H1 (cell line): ENCODE data around the gene ICAM2. TPM values are rescaled to one million over a fixed set of nuclear protein-coding genes. Genes with fewer than 3 reads are reported as not detected.

Experiments
- CHD2 ChIP-seq: IDR thresholded peaks from 2 replicates; pipeline ENCODE4 v1.6.1; 2012; ENCODE audit warnings: low read length, improper control_type of control experiment
- KDM4A ChIP-seq: IDR thresholded peaks from one replicate; pipeline ENCODE4 v1.7.1; 2012; ENCODE audit warnings: low read depth, mild to moderate bottlenecking, moderate library complexity, low read length, inconsistent platforms; ENCODE audit not compliant: severe bottlenecking
- KDM5A ChIP-seq: fragments of 200-600 bp; IDR thresholded peaks from 2 replicates; pipeline ENCODE4 v1.7.1; 2012; ENCODE audit warnings: mild to moderate bottlenecking, low read length, inconsistent platforms, mixed read lengths
- MAFK ChIP-seq: IDR thresholded peaks from 2 replicates; pipeline ENCODE4 v1.6.1; 2012; ENCODE audit warnings: low read depth, mild to moderate bottlenecking, improper control_type of control experiment, low read length
- SIN3A ChIP-seq, 2 experiments: IDR thresholded peaks in 1 of 2; conservative IDR thresholded peaks in 1 of 2; 2 replicates each; pipeline ENCODE4 v1.6.1; 2011 to 2012; ENCODE audit warnings: low read length in 2 of 2, improper control_type of control experiment in 1 of 2, low read depth in 1 of 2, mild to moderate bottlenecking in 1 of 2
- SIRT6 ChIP-seq: IDR thresholded peaks from one replicate; pipeline ENCODE4 v1.7.1; 2012; ENCODE audit warnings: low read length, inconsistent platforms
- SP2 ChIP-seq: IDR thresholded peaks from 2 replicates; pipeline ENCODE4 v1.6.1; 2012; ENCODE audit warnings: mild to moderate bottlenecking, low read length, inconsistent platforms
- SP4 ChIP-seq: IDR thresholded peaks from 2 replicates; pipeline ENCODE4 v1.6.1; 2012; ENCODE audit warnings: low read length, inconsistent platforms
- TAF7 ChIP-seq: optimal IDR thresholded peaks from 2 replicates; pipeline ENCODE3; 2011; ENCODE audit warnings: low read depth, mild to moderate bottlenecking, inconsistent platforms, low read length, moderate library complexity, borderline replicate concordance
- polyA plus RNA-seq, 7 experiments: library from polyadenylated mRNA; depleted of rRNA in 3 of 7; stranded (reverse) in 5 of 7; unstranded in 2 of 7; fragments of >200 nt in 5 of 7; fragments of 200-250 nt in 2 of 7; gene quantifications; 1 replicate in 5 of 7; 2 replicates in 1 of 7; 4 replicates in 1 of 7; pipeline versions ENCODE4 v1.2.1 to v1.2.3, GENCODE V29; 2011 to 2013; ENCODE audit warnings: missing spikeins in 2 of 7, mixed read lengths in 2 of 7
- total RNA-seq: library from RNA; stranded (reverse); fragmentation: NEBNext Ultra II Directional; extraction: Animal tissue kit (Norgen Biotek cat#: 25700); gene quantifications from 2 replicates; pipeline ENCODE4 v1.2.1, GENCODE V29; 2021
- TF ChIP-seq, protein P1 (sequence below): IDR thresholded peaks from 2 replicates; pipeline ENCODE4 v1.6.1; 2011; ENCODE audit warnings: low read length, improper control_type of control experiment

Gene ICAM2
- total and polyA plus RNA-seq, 2 of the 8 experiments (the other 6 are each of a cell fraction or from before 2014, with no cell fraction given), result 0.45 to 0.63 TPM

GRCh38 chr17:63969278-63969677 is 51.2 kb downstream of the ICAM2 start (continued):
- TF ChIP-seq, protein P1, sequence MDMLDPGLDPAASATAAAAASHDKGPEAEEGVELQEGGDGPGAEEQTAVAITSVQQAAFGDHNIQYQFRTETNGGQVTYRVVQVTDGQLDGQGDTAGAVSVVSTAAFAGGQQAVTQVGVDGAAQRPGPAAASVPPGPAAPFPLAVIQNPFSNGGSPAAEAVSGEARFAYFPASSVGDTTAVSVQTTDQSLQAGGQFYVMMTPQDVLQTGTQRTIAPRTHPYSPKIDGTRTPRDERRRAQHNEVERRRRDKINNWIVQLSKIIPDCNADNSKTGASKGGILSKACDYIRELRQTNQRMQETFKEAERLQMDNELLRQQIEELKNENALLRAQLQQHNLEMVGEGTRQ, result no peak
- TF ChIP-seq TAF7 (no peak), KDM5A (no peak), CHD2 (no peak), KDM4A (no peak), SIRT6 (no peak), MAFK (no peak), SIN3A (conservative IDR thresholded peaks at IDR 0.05 in 1 of 2, IDR thresholded peaks at IDR 0.05 in 1 of 2; ENCODE audit: low read depth in 1 of 2, low read length in 2 of 2) (no peak), SP4 (no peak), SP2 (no peak)
- TF ChIP-seq, all 59 proteins: peak for 0
